DOHH2 (cell line): ENCODE data around the gene OGFOD3.

Experiments used
- H3F3A ChIP-seq: fragments of 200-600 bp; sonication (generic), shearing (Covaris generic); 2 replicates; pipeline ENCODE4 v1.6.0; 2016; ENCODE audit warnings: antibody characterized with exemption, mild to moderate bottlenecking; ENCODE audit not compliant: control insufficient read depth, insufficient read depth
- H3K27ac ChIP-seq: fragments of 200-600 bp; sonication (generic); 2 replicates; pipeline ENCODE4 v1.5.1; 2014; ENCODE audit warnings: low read depth, mild to moderate bottlenecking, low read length, moderate library complexity
- H3K27me3 ChIP-seq: fragments of 200-600 bp; sonication (generic); 2 replicates; pipeline ENCODE4 v1.6.1; 2014; ENCODE audit warnings: mild to moderate bottlenecking, low read length, mixed read lengths; ENCODE audit not compliant: control insufficient read depth
- H3K36me3 ChIP-seq: fragments of 200-600 bp; sonication (generic); 2 replicates; pipeline ENCODE4 v1.6.1; 2014; ENCODE audit warnings: mild to moderate bottlenecking, low read length, moderate library complexity, mixed read lengths; ENCODE audit not compliant: control insufficient read depth
- H3K4me1 ChIP-seq: fragments of 200-600 bp; sonication (generic); 2 replicates; pipeline ENCODE4 v1.6.1; 2014; ENCODE audit warnings: mild to moderate bottlenecking, low read length, mixed read lengths; ENCODE audit not compliant: control insufficient read depth
- H3K4me2 ChIP-seq: fragments of 200-600 bp; sonication (generic); 2 replicates; pipeline ENCODE4 v1.6.0; 2014; ENCODE audit warnings: mild to moderate bottlenecking, low read length, moderate library complexity
- H3K4me3 ChIP-seq: fragments of 200-600 bp; sonication (generic); 2 replicates; pipeline ENCODE4 v1.5.1; 2014; ENCODE audit warnings: mild to moderate bottlenecking, low read length, mixed read lengths
- H3K79me2 ChIP-seq: fragments of 200-600 bp; sonication (generic); 2 replicates; pipeline ENCODE4 v1.6.1; 2014; ENCODE audit warnings: mild to moderate bottlenecking, low read length, mixed read lengths; ENCODE audit not compliant: control insufficient read depth
- H3K9me2 ChIP-seq: fragments of 200-600 bp; sonication (generic); replicated peaks from 2 replicates; pipeline ENCODE4 v1.6.1; 2014; ENCODE audit warnings: mild to moderate bottlenecking, low read length, mixed read lengths; ENCODE audit not compliant: control insufficient read depth
- H3K9me3 ChIP-seq: fragments of 200-600 bp; sonication (generic); 2 replicates; pipeline ENCODE4 v1.6.1; 2014; ENCODE audit warnings: antibody characterized with exemption, low read length, mixed read lengths; ENCODE audit not compliant: control insufficient read depth, insufficient read depth
- H4K20me1 ChIP-seq: fragments of 200-600 bp; sonication (generic); 2 replicates; pipeline ENCODE4 v1.6.0; 2014; ENCODE audit warnings: low read depth, mild to moderate bottlenecking, antibody characterized with exemption, low read length, moderate library complexity; ENCODE audit not compliant: control insufficient read depth, insufficient read depth
- CTCF ChIP-seq: fragments of 200-600 bp; sonication (generic); IDR thresholded peaks from one replicate; pipeline ENCODE4 v1.5.1; 2014; ENCODE audit warnings: antibody characterized with exemption, mild to moderate bottlenecking, low read depth, low read length; ENCODE audit not compliant: poor library complexity, severe bottlenecking
- EZH2phosphoT487 ChIP-seq: fragments of 200-600 bp; sonication (generic); IDR thresholded peaks from 2 replicates; pipeline ENCODE4 v1.6.1; 2017; ENCODE audit warnings: borderline replicate concordance, mild to moderate bottlenecking, antibody characterized with exemption, low read length, moderate library complexity, mixed read lengths

Gene OGFOD3

GRCh38 chr17:82351254-82351712 lies 67.1 kb downstream of the OGFOD3 start:
- Histone ChIP-seq H3K27ac (peak overlapping the region; percentile 88), H3K79me2 (no peaks in the 10 kb centered on the region), H3K36me3 (no peaks in the 10 kb centered on the region), H3F3A (peaks cover 7% of the 10 kb centered on the region), H3K27me3 (no peaks in the 10 kb centered on the region), H3K9me3 (no peaks in the 10 kb centered on the region), H3K9me2 (no peaks in the 10 kb centered on the region), H3K4me1 (peaks cover 37% of the 10 kb centered on the region), H3K4me3 (peak overlapping the region; percentile 58), H4K20me1 (no peaks in the 10 kb centered on the region), H3K4me2 (peak overlapping the region; percentile 71)
- no peak for TF ChIP-seq EZH2phosphoT487
- no peak for TF ChIP-seq CTCF

GRCh38 chr17:82350182-82351030 lies 68.0 kb downstream of the OGFOD3 start:
- Histone ChIP-seq H3K4me1 (peaks cover 37% of the 10 kb centered on the region), H3K4me3 (peak overlapping the region; percentile 58), H3K27ac (peak overlapping the region; percentile 88), H3K4me2 (peak overlapping the region; percentile 71), H3K36me3 (no peaks in the 10 kb centered on the region), H3F3A (peaks cover 7% of the 10 kb centered on the region), H3K9me2 (no peaks in the 10 kb centered on the region), H3K27me3 (no peaks in the 10 kb centered on the region), H3K79me2 (no peaks in the 10 kb centered on the region), H3K9me3 (no peaks in the 10 kb centered on the region), H4K20me1 (no peaks in the 10 kb centered on the region)
- TF ChIP-seq CTCF (peak; percentile 48), EZH2phosphoT487 (no peak)

GRCh38 chr17:82349287-82349701 lies 69.1 kb downstream of the OGFOD3 start:
- Histone ChIP-seq H3K9me2 (no peaks in the 10 kb centered on the region), H3K9me3 (no peaks in the 10 kb centered on the region), H3K36me3 (no peaks in the 10 kb centered on the region), H3F3A (peaks cover 7% of the 10 kb centered on the region), H3K4me2 (no peak overlapping the region), H4K20me1 (no peaks in the 10 kb centered on the region), H3K27me3 (no peaks in the 10 kb centered on the region), H3K79me2 (no peaks in the 10 kb centered on the region), H3K27ac (no peak overlapping the region), H3K4me1 (peaks cover 39% of the 10 kb centered on the region), H3K4me3 (no peak overlapping the region)
- TF ChIP-seq EZH2phosphoT487, result no peak
- no peak for TF ChIP-seq CTCF
